Stimulated activated CD4-positive, alpha-beta T cell treated with anti-CD3 and anti-CD28 coated beads, TNF-alpha, amount 100 ng/mL, for 1 hour (primary cell): Measurements from ENCODE around the gene C6.
"Not testable (repeated sequence)": the region's sequence is repeated elsewhere in the genome, so short reads cannot be mapped to it uniquely, and the experiment has no call there.

Experiments used
- DNase-seq, 3 donors: peaks; one replicate each; pipeline ENCODE4 v3.0.0-alpha.2; 2020; ENCODE audit warnings: low read depth in 3 of 3, low spot score in 1 of 3

Gene C6

GRCh38 chr5:41200506-41200905 is 12.8 kb downstream of the C6 start:
- DNase-seq = no peak

DNA sequence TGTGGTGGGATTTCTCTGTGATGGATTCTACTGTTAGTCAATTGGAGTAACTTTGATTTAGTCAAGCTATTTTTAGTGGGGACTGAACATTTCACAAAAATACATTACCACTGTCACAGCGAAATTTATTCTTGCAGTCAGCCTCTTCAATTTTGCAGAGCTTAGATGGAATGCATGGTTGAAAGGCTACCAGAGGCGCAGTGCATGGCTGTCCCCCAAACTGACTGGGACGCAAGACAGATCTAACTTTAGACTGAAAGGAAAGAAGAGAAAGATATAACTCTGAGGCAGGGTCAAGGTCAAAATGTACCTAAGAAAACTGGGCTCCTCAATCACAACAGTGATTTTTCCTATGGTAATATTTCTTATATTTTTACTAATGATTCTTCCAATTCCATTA is 13.7 kb downstream of the C6 start:
- DNase-seq = no peak

DNA sequence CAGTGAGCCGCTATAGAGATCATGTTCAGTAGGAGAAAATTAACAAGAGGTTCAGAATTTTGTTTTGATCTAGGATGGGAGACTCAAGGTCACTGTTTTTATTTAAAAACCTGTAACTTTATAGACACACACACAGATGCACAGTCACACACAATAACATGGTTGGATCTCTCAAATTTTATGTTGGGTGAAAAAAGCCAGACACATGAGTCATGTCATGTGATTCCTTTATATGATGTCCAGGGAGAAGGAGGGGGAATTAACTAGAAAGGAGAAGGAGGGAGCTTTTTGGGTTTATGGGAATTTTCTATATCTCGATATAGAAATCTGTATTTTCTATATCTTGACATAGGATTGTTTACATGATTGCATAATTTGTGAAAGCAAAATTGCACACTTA is 17.1 kb downstream of the C6 start:
- DNase-seq = no peak

DNA sequence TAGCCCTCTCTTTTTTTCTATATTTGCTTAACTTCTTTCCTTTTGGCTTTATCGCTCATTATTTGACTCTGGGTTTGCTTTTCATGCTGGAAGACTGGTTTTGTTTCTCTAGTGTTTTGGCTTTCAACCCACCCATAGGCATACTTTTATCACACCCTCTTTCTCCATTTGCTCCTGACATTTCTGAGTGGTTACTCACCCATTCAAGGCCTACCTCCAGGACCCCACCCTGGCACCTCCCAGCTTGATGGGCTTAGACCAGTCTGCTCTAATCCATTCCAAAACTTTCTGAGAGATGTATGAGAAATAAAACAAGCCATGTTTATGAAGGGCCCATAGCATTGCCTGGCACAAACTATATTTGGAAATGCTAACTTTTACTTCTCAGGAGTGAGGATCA is 18.1 kb downstream of the C6 start:
- DNase-seq = no peak

DNA sequence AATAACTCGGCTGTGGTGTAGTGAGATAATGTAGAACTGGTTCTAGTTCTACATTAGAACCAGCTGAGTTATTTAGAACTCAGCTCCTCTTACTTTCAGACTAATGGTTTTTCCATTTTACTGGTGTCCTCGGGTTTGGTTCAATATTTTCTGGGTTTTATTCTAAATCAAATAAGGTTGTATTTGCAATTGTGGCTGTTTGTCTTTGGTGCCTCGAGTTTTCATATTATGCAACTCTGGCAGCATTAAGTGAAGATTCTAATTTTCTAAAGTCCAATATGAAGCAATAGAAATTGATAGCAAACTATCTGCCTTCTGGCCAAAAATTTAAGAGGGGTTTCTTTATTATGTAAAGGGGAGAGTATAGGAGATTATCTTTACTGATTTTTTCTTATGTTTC is 19.0 kb downstream of the C6 start:
- DNase-seq = no peak

DNA sequence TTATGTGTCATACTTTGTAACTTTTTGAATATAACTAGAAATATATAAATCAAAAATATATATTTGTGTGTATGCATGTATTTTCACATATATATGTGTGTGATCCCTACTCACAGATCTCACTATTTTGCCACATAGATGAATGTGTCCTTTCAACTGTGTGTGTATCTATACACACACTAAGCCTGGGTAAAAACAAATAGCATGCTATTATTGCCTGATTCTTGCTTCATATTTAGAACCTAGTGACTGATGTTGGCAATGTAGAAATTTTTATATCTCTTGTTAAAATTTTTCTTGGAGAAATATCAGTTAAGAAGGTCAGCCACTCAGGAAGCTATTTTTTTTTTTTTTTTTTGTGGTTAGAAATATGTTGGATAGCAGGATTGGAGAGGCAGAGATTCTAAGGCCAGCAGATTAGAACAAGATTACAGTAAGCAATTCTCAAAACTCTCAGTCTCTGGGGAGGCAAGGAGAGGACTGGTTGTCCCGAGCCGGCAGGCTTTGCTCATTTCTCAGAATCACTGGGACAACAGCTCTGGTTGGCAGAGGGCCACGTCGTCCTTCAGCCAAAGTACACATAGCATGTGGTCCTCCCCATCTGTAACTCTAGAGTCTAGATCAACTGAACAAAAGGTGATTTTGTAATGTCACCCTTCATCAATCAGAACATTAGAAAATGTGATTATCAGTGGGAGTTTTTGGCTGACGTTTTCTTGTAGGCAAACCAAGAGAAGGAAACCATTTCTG is 19.7 kb downstream of the C6 start:
- DNase-seq = no peak

DNA sequence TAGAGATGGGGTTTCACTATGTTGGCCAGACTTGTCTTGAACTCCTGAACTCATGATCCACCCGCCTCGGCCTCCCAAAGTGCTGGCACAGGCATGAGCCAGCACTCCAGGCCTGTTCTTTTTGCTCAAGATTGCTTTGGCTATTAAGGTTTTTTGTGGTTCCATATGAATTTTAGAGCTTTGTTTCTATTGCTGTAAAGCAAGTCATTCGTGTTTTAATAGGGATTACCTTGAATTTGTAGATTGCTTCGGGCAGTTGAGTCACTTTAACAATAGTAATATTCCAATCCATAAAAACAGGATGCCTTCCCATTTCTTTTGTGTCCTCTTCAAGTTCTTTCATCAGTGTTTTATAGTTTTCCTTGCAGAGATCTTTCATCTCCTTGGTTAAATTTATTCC is 22.1 kb downstream of the C6 start:
- no peak for DNase-seq

DNA sequence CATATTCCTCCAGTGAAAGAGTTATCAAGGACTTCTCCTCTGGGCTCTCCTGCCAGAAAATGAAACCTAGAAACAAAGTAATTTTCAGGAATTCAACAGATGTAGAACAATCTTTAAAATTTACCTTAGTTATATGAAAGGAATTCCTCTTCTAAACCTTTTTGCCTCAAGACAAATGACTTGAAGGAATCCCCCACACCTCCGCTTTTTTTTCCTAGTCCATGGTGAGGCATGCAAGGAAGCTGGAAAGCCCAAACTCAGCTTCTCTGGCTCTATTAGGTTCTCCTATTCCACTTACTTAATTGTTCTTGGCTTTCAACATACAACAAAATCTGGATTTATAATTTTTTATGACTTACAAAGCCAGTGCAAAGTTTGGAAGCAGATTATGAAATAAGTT is 27.2 kb downstream of the C6 start:
- DNase-seq = no peak

- not testable (repeated sequence) for DNase-seq
These were observed 30.0 kb downstream of the C6 start for GRCh38 chr5:41183331-41183730.

- DNase-seq = no peak
These were observed 30.7 kb downstream of the C6 start for GRCh38 chr5:41182666-41183065.

- DNase-seq = no peak
These were observed 31.4 kb downstream of the C6 start for GRCh38 chr5:41181691-41182564.

- DNase-seq = no peak
These were observed 36.4 kb downstream of the C6 start for GRCh38 chr5:41176952-41177351.

GRCh38 chr5:41172012-41172411 is 41.3 kb downstream of the C6 start:
- no peak for DNase-seq

DNA sequence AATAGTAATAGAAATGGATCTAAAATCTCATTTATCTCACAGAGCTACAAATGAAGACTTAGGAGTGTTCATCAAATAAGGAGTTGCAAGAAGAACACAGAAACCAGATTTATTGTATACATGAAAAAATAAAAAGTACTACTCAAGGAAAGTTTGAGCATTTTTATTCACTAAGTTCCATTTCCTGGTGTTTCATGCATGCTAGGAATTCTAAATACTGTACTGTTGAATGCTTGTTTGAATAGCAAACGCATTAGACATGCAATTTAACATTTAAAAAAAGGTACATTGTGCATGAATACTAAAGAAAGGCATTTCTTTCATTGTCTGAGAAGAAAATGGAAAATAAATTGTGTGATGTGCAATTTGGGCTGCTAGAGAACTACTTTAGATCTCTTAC is 52.1 kb downstream of the C6 start:
- DNase-seq = no peak

GRCh38 chr5:41157272-41157894 is 55.9 kb downstream of the C6 start:
- DNase-seq = no peak

DNA sequence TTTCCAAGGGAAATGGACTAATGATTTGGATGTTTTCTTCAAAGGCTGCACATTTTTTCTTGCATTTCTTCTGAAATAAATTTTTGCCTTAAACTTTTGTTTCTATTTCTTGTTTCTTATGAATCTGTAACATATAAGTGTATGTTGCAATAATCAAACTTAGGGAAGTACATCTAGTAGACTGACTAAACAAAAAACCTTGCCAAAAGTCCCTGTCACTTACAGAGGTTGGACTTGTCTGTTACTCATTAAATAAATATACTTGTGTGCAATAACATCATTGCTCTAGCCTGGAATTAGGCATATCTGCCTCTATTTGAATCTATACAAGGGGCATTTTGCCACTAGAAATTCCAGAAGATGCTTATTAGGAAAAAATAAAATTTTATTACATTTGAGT is 56.6 kb downstream of the C6 start:
- no peak for DNase-seq

- DNase-seq = no peak
These were observed 58.8 kb downstream of the C6 start for GRCh38 chr5:41154491-41154890.

GRCh38 chr5:41151564-41151963 is 61.8 kb downstream of the C6 start:
- no peak for DNase-seq

- no peak for DNase-seq
These were observed 64.9 kb downstream of the C6 start for GRCh38 chr5:41148448-41148847.

- DNase-seq = no peak
These were observed 68.0 kb downstream of the C6 start for GRCh38 chr5:41145306-41145705.

GRCh38 chr5:41143131-41143901 is 70.0 kb downstream of the C6 start:
- DNase-seq = no peak
